Mucosa of stomach (tissue), 1 donor: ENCODE data around the gene MT1E.
A peak's percentile ranks its signal among the peaks of the same experiment; 100 is the strongest.
"Not testable (repeated sequence)": the region's sequence is repeated elsewhere in the genome, so short reads cannot be mapped to it uniquely, and the experiment has no call there.

ENCODE experiments used
- H3K27me3 ChIP-seq: one replicate; pipeline ENCODE4 v1.7.0; 2013; ENCODE audit warnings: mild to moderate bottlenecking, low read length; ENCODE audit not compliant: control insufficient read depth, insufficient read depth
- H3K36me3 ChIP-seq: one replicate; pipeline ENCODE4 v1.7.0; 2013; ENCODE audit warnings: low read length; ENCODE audit not compliant: control insufficient read depth, insufficient read depth
- H3K4me1 ChIP-seq: one replicate; pipeline ENCODE4 v1.7.0; 2013; ENCODE audit warnings: mild to moderate bottlenecking, low read length; ENCODE audit not compliant: control insufficient read depth, insufficient read depth
- H3K4me3 ChIP-seq: one replicate; pipeline ENCODE4 v1.7.0; 2013; ENCODE audit warnings: low read length
- H3K9ac ChIP-seq: one replicate; pipeline ENCODE4 v1.7.0; 2013; ENCODE audit warnings: mild to moderate bottlenecking, low read length, moderate library complexity
- H3K9me3 ChIP-seq: one replicate; pipeline ENCODE4 v1.7.0; 2013; ENCODE audit warnings: mild to moderate bottlenecking, low read length, moderate library complexity; ENCODE audit not compliant: control insufficient read depth
- donor health status: Pancreatic carcinoma.

The MT1E gene

GRCh38 chr16:56618138-56618537 is 7.4 kb upstream of the MT1E start:
- Histone ChIP-seq H3K4me1 (peaks cover 13% of the 10 kb centered on the region), H3K4me3 (no peak overlapping the region), H3K27me3 (peaks cover 8% of the 10 kb centered on the region), H3K36me3 (no peaks in the 10 kb centered on the region), H3K9ac (no peak overlapping the region), H3K9me3 (no peaks in the 10 kb centered on the region)

GRCh38 chr16:56620339-56620897 is 5.2 kb upstream of the MT1E start:
- H3K9ac ChIP-seq, result no peak overlapping the region
- H3K9me3 ChIP-seq, result no peaks in the 10 kb centered on the region
- H3K4me1 ChIP-seq, result peaks cover 18% of the 10 kb centered on the region
- H3K4me3 ChIP-seq, result no peak overlapping the region
- no peaks in the 10 kb centered on the region for H3K36me3 ChIP-seq
- peaks cover 8% of the 10 kb centered on the region for H3K27me3 ChIP-seq

GRCh38 chr16:56621665-56622445 is 3.7 kb upstream of the MT1E start:
- H3K27me3 ChIP-seq, H3K9ac ChIP-seq, H3K9me3 ChIP-seq, H3K4me3 ChIP-seq, H3K36me3 ChIP-seq: not testable (repeated sequence)
- H3K4me1 ChIP-seq, result peaks cover 14% of the 10 kb centered on the region

- not testable (repeated sequence) for H3K9ac ChIP-seq
These were observed 2.4 kb upstream of the MT1E start for GRCh38 chr16:56623184-56623583.

GRCh38 chr16:56623637-56624036 is 1.9 kb upstream of the MT1E start:
- H3K9me3 ChIP-seq, result no peaks in the 10 kb centered on the region
- no peak overlapping the region for H3K9ac ChIP-seq
- H3K27me3 ChIP-seq, result peaks cover 3% of the 10 kb centered on the region
- H3K4me3 ChIP-seq, result no peak overlapping the region
- H3K4me1 ChIP-seq, result peaks cover 10% of the 10 kb centered on the region
- H3K36me3 ChIP-seq, result no peaks in the 10 kb centered on the region

More at GRCh38 chr16:56623184-56623583, 2.4 kb upstream of the MT1E start:
- not testable (repeated sequence) for H3K36me3 ChIP-seq, H3K4me3 ChIP-seq, H3K27me3 ChIP-seq, H3K9me3 ChIP-seq
- H3K4me1 ChIP-seq, result peaks cover 10% of the 10 kb centered on the region

DNA sequence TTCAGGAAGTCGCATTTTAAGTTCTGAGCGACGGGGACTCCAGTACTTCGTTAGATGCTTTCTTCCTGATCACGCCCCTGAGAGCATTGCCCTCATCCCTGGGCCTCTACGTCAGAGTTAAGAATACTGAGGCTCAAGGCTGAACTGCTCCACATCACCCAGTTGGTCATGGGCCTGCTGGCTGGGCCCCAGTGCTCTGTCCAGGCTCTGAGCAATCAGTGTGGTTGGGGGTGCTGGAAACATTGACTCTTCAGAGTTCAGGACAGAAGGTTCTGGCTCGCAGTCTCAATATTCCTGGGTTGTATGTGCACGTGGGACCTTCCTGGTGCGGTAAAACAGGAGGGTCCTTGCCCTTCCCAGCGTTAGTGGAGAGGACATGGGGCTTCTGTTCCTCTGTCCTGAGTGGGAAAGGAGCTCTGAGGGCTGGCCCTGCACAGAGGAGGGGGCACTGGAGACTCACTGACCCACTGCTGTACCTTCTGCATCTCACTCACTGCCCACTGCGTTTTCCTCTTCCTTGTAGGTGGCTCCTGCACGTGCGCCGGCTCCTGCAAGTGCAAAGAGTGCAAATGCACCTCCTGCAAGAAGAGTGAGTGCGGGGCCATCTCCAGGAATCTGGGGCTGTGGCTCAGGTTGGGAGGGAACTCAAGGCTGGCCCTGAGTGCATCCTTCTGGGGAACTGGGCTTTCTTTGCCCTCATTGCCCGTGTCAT is 518 bp downstream of the MT1E start:
- H3K9ac ChIP-seq, result peak overlapping the region; percentile 89
- peak overlapping the region; percentile 86 for H3K4me3 ChIP-seq

DNA sequence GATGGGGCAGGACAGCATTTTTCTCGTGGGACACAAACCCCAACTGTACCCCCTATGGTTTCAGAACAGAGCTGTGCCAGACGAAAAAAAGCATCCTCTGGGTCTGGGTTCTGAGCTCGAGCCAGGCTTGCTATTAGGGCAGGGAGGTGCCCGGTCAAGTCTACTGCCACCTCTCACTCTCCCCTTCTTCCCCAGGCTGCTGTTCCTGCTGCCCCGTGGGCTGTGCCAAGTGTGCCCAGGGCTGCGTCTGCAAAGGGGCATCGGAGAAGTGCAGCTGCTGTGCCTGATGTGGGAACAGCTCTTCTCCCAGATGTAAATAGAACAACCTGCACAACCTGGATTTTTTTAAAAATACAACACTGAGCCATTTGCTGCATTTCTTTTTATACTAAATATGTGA is 1.1 kb downstream of the MT1E start:
- Histone ChIP-seq H3K4me3 (peak overlapping the region; percentile 86), H3K4me1 (peaks cover 11% of the 10 kb centered on the region), H3K36me3 (no peaks in the 10 kb centered on the region), H3K27me3 (peaks cover 2% of the 10 kb centered on the region), H3K9me3 (no peaks in the 10 kb centered on the region), H3K9ac (peak overlapping the region; percentile 89)

More for the DNA sequence above, 518 bp downstream of the MT1E start:
- no peaks in the 10 kb centered on the region for H3K27me3 ChIP-seq
- peaks cover 10% of the 10 kb centered on the region for H3K4me1 ChIP-seq
- no peaks in the 10 kb centered on the region for H3K9me3 ChIP-seq
- no peaks in the 10 kb centered on the region for H3K36me3 ChIP-seq

DNA sequence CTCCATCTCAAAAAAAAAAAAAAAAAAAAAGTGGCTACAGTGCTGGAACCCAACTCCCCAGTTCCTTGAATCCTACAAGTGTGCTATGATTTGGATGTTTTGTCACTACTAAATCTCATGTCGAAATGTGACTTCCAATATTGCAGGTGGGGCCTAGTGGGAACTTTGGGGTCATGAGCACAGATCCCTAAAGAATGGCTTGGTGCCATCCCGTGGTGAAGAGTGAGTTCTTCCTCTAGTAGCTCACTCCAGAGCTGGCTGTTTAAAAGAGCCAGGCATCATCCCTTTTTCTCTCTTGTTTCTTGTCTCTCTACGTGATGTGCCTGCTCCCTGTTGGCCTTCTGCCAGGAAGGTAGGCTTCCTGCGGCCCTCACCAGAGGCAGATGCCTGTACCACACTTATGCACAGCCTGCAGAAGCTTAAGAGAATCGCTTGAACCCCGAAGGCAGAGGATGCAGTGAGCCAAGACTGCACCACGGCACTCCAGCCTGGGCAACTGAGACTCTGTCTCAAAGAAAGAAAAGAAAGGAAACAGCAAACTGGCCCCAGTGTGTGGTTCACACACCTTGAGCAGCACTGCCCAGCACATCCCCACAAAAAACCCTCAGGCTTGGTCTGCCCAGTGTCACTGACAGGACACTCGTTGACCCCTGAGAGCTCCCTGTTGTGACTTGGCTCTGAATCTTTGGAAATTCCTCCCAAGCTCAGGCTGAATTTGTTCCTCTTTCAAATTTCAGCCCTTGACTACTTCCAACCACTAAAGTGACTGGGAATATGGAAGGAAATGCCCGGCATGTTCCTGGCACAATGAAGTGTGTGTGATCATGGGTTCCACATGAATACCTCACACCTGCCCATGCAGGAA is 3.1 kb downstream of the MT1E start:
- Histone ChIP-seq H3K4me1 (peaks cover 23% of the 10 kb centered on the region), H3K9ac (no peak overlapping the region), H3K9me3 (no peaks in the 10 kb centered on the region), H3K4me3 (no peak overlapping the region), H3K36me3 (no peaks in the 10 kb centered on the region), H3K27me3 (peaks cover 20% of the 10 kb centered on the region)

GRCh38 chr16:56629531-56629930 is 4.0 kb downstream of the MT1E start:
- Histone ChIP-seq H3K9ac (no peak overlapping the region), H3K4me1 (peaks cover 24% of the 10 kb centered on the region), H3K27me3 (peaks cover 28% of the 10 kb centered on the region), H3K4me3 (no peak overlapping the region), H3K36me3 (no peaks in the 10 kb centered on the region), H3K9me3 (no peaks in the 10 kb centered on the region)

GRCh38 chr16:56630134-56630533 is 4.6 kb downstream of the MT1E start:
- no peak overlapping the region for H3K4me3 ChIP-seq
- no peaks in the 10 kb centered on the region for H3K9me3 ChIP-seq
- peaks cover 27% of the 10 kb centered on the region for H3K4me1 ChIP-seq
- peaks cover 34% of the 10 kb centered on the region for H3K27me3 ChIP-seq
- no peak overlapping the region for H3K9ac ChIP-seq
- H3K36me3 ChIP-seq, result no peaks in the 10 kb centered on the region

- H3K27me3 ChIP-seq, result peaks cover 45% of the 10 kb centered on the region
- no peak overlapping the region for H3K9ac ChIP-seq
These were observed 5.6 kb downstream of the MT1E start for GRCh38 chr16:56631197-56631596.

More at GRCh38 chr16:56631197-56631596, 5.6 kb downstream of the MT1E start:
- no peaks in the 10 kb centered on the region for H3K9me3 ChIP-seq
- no peak overlapping the region for H3K4me3 ChIP-seq
- no peaks in the 10 kb centered on the region for H3K36me3 ChIP-seq
- peaks cover 29% of the 10 kb centered on the region for H3K4me1 ChIP-seq
